NCI-H82 (cell line): Measurements from ENCODE around the gene ANKRD28.
A peak's percentile ranks its signal among the peaks of the same experiment; 100 is the strongest.
"Not testable (repeated sequence)": the region's sequence is repeated elsewhere in the genome, so short reads cannot be mapped to it uniquely, and the experiment has no call there.

Source experiments
- DNase-seq: peaks from one replicate; lab custom pipeline; 2025; lab: John Stamatoyannopoulos, UW

ANKRD28 gene

DNA sequence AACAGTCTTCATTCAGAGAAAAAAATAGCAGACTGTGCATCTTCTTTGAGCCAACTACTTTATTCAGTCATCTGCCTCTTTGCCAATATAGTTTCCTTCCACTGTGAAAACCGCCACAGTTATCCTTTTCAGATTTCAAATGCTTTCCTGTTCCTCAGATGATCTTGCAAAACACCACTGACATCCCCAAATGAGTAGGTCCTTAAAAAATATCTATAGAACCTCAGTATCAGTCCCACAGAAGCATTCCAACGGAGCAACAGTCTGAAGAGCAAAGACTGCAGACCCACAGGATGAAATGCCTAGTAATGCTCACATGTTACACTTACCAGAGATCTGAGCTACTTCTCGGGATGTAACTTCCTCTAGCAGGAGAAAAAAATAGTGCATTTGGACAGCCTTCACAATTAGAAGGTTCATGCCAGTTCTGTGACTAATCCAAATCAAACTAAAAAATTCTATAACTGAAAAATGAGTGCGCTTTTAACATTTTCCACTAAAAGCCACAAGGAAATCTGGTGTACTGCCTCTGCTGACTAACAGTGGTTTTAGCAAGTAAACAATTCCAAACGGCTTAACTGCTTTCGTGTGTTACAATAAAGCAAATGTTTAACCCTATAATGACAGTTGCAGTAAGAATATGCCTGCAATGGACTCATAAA is at the start of gene ANKRD28:
Gene ANKRD28, minus strand, starts transcription at position 338 of the 662 bp plus-strand sequence. CDS start 1,458 bp downstream, outside the sequence.
- peak; percentile 65 for DNase-seq

DNA sequence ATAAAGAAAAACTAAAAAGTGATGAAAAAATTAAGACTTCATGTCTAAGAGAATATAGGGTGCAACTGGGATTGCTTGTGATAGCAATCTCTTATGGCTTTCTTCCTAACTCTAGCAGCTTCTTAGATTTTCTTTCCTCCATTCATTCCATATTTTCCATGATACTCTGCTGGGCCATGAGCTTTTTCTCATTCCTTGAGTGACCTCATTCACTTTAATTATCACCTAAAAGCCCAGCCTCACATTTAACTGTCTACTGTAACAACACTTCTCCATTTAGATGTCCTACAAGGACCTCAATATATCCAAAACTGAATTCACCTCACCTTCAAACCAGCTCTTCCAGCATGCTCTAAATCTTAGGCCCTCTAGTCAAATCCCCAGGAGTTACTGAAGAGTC is 49.5 kb upstream of the ANKRD28 start:
- no peak for DNase-seq

DNA sequence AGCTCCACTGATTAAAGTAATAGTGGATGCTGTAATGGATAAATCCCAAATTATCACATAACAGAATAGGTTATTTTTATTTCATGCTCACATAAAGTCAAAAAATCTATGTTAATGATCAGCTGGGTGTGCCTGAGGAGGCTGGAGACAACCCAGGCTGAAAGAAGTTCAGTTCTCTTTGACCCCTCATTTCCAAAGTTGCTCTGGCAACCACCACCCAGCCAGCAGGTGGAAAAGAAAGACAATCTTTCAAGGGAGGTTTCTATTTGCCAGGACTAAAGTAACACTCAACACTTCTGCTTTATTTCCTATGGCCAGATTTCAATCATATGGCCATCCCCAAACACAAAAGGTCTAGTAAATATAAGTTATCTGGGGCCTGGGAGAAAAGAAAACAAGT is 48.8 kb upstream of the ANKRD28 start:
- DNase-seq: no peak

DNA sequence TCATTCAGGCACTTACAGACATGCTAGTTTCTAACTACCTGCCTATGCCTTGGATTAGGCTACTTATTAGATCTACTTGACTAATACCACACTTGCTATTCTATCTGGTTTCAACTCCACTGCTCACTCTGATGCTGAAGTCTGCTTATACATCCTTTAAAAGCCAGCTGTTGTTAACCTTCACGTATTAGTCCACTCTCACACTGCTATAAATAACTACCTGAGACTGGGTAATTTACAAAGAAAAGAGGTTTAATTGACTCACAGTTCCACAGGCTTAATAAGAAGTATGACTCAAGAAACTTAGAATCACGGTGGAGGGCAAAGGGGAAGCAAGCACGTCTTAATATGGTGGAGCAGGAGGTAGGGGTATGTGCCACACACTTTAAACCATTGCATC is 47.7 kb upstream of the ANKRD28 start:
- peak; percentile 70 for DNase-seq

DNA sequence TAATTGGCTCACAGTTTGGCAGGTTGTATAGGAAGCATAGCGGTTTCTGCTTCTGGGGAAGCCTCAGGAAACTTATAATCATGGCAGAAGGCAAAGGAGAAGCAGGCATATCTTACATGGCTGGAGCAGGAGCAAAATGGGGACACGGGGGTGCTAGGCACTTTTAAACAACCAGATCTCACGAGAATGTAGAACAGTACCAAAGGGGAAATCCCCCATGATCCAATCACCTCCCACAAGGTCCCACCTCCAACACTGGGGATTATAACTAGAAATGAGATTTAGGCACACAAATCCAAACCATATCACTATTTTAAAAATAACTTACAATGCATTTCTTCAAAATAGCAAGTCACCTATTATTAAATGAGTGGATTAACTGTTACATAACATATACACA is 47.1 kb upstream of the ANKRD28 start:
- peak; percentile 18 for DNase-seq

DNA sequence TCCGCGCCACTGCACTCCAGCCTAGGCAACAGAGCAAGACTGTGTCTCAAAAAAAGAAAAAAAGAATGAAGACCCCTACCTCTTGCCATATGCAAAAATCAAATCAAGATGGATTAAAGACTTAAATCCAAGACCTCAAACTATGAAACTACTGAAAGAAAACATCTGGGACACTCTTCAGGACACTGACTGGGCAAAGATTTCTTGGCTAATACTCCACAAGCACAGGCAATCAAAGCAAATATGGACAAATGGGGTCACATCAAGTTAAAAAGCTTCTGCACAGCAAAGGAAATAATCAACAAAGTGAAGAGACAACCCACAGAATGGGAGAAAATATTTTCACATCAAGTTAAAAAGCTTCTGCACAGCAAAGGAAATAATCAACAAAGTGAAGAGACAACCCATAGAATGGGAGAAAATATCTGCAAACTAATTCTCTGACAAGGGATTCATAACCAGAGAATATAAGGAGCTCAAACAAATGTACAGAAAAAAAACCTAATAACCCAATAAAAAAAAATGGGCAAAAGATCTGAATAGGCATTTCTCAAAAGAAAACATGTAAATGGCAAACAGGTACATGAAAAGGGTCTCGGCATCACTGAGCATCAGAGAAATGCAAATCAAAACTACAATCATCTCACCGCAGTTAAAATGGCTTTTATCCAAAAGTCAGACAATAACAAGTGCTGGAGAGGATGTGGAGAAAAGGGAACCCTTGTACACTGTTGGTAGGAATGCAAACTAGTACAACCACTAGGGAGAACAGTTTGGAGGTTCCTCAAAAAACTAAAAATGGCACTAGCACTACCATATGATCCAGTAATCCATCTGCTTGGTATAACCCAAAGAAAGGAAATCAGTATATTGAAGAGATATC is 43.6 kb upstream of the ANKRD28 start:
- not testable (repeated sequence) for DNase-seq

DNA sequence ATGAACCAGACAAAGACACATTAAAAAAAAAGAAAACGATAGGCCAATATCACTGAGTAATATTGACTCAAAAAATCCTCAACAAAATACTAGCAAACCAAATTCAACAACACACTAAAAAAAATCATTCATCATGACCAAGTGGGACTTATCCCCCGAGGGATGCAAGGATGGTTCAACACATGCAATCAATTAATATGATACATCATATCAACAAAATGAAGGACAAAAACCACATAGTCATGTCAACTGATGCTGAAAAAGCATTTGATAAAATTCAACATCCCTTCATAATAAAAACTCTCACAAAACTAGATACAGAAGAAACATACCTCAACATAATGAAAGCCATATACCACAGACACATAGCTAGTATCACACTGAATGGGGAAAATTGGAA is 41.8 kb upstream of the ANKRD28 start:
- DNase-seq: no peak

DNA sequence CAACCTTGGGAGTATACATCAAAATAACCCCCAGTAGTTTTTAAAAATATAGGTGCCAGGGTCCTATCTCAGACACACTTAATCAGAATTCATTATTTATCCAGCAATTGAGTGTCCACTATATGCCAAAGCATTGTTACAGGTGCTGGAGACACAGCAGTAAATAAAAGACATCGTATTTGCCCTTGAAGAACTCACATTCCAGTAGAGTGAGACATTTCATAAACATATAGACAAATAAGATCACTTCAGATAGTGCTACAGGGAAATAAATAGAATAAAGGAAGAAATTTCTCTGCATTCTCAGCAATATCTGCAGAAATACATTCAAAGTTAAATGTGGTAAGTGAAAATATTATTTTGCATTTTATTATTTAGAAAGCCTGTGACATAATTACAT is 34.1 kb upstream of the ANKRD28 start:
- DNase-seq: no peak

DNA sequence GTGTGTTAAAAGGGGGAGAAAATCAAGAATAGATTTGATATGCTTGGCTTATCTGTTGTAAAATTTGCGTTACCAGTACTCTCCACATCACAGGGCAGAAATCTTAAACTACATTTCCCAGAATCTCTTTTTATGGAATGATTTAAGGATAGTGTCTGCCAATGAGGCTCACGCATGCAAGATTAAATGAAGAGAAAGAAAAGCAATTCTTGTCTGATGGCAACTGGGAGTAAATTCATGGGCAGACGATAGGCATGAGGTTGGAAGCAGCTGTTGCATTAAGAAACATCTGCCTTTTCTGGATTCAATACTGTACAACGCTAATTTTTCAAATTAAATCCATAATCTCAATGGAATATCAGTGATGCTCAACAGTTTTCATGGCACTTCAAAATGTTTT is 27.2 kb upstream of the ANKRD28 start:
- no peak for DNase-seq

DNA sequence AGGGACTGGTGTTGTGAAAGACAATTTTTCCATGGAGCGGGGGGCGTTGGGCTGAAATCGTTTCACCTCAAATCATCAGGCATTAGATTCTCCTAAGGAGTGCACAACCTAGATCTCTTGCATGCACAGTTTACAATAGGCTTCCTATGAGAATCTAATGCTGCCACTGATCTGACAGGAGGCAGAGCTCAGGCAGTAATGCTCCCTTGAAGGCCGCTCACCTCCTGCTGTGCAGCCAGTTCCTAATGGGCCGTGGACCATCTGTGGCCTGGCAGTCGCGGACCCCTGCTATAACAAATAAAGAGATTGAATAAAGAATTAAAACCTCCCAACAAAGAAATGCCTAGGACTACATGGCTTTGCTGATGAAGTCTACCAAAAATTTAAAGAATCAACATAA is 25.3 kb upstream of the ANKRD28 start:
- DNase-seq: no peak

DNA sequence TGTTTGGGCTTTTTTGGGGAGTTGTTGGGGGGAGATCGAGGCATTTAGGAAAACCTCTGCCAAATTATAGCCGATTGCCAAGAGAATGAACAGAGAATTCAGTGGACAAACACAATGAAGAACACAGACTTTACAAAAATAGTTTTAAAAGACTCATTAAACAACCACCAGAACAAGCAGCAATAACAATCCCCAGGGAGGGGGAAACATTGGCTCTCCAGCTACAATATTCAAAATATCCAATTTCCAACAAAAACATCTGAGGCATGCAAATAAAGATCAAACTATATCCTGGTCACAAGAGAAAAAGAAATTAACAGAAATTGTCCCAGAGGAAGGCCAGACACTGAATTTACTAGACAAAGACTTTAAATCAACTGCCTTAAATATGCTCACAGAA is 24.5 kb upstream of the ANKRD28 start:
- no peak for DNase-seq

DNA sequence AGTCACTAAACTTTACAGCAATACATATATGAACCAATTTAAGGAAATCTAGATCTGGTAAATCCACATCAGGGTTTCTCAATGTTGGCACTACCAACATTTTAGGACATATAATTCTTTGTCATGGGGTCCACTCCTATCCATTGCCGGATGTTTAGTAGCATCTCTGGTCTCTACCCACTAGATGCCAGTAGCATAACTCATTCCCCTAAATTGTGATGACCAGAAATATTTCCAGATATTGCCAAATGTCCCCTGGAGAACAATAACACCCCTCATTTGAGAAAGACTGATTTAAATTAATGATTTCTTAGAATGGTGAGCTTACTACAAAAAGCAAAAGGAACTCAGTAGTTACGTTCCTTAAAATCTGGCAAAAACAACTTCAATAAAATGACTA is 23.1 kb upstream of the ANKRD28 start:
- DNase-seq: no peak

DNA sequence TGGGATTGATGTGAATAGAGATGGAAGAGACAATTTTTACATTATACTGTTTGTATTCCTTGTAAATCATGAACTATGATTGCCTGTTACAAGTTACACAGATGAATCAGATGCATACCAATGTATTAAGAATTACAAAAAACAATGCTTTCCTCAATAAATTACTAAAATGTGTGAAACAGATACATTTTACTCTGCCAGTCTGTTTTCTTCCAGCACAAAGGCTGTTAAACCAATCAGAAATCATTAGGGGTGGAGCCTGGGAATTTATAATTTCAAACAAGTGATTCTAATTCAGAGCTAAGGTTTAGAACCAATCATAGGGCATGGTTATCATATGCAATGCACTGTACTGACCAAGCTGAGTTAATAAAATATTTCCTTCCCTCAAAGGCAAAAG is 21.8 kb upstream of the ANKRD28 start:
- no peak for DNase-seq

DNA sequence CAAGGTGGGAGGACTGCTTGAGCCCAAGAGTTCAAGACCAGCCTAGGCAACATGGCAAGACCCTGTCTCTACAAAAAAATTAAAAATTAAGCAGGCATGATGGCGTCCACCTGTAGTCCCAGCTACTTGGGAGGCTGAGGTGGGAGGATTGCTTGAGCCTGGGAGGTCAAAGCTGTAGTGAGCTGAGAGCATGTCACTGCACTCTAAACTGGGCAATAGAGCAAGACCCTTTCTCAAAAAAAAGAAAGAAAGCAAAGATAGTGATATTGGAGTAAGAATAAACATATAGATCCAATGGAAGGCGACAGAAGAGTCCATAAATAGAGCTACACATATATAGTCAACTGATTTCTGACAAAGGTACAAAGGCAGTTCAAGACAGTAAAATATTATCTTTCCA is 21.3 kb upstream of the ANKRD28 start:
- no peak for DNase-seq

DNA sequence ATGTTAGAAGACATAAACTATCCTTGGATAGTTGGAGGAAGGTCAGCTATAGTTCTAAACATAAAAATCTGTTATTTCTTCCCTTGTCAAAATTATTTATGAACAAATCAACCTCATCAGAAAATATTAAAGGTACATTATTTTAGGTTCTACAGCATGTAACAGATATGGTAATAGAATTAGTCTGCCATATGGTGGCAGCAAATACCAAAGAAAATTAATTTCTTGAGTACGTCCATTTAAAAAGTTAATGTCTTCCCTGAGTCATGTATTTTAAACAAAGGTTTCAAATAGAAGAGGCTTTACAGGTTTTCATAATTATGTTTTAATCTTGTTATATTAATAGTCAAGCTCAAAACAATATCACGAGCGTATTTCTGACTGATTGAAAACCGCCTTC is 17.9 kb upstream of the ANKRD28 start:
- DNase-seq: peak; percentile 31

DNA sequence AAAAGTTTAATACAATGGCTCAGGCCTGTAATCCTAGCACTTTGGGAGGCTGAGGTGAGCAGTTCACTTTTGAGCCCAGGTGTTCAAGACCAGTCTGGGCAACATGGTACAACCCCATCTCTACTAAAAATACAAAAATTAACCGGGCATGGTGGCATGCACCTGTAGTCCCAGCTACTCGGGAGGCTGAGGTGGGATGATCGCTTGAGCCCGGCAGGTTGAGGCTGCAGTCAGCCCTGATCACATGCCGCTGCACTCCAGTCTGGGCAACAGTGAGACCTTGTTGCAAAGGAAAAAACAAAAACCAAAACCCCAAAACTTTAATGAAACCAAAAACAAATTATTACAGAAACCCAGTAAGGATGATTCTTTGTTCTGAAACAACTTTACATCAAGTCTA is 15.3 kb upstream of the ANKRD28 start:
- DNase-seq: not testable (repeated sequence)

DNA sequence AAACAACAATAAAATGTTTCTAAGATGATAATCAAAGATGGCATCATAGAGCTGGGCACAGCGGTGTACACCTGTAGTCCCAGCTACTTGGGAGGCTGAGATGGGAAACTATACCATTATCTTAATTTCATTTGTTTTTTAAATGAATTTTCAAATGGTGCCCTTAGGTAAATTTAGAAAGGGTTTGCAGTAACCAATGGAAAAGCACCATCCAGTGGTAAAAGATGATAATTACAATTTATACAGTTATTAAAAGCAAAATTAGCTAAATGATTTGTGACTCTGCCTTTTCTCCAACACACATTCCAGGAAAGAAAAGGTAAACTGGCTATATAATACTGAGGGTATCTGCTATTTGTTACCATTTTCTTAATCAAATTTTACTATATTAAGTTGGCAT is 14.4 kb upstream of the ANKRD28 start:
- DNase-seq: no peak

DNA sequence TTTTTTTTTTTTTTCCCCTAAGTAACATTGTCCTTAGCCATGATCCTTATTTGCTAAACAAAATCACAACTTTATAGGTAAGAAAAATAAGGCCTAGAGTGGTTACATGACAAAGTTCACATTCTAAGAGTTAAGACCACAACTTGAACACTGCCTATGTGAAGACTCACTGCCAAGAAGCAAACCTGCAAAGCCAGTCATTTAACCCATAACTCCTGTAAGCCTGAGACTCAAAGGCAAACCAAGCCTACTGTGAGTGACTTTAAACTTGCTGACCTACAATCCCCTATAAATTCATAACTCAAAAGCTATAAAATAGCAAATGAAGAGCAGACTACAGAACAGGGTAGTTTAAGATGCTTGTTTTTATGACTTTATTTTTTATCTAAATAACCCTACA is 12.9 kb upstream of the ANKRD28 start:
- no peak for DNase-seq

DNA sequence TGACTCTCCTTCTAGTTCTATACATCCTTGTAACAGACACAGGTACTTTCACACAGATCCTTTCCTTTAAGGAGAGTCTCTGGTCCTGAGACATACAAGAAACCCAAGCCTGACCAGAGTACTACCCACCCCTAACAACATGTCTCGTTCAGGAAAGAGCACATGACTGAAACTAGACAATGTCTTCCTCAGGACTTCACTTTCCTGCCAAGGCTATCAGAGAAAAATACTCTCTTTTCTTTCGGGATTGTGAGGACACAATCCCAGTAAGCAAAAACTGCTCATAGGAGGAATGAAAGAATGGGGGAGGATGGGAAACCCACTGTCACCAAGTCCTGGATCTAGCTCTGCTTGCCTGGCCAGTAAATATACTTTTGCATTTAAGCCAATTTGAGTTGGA is 11.5 kb upstream of the ANKRD28 start:
- no peak for DNase-seq

DNA sequence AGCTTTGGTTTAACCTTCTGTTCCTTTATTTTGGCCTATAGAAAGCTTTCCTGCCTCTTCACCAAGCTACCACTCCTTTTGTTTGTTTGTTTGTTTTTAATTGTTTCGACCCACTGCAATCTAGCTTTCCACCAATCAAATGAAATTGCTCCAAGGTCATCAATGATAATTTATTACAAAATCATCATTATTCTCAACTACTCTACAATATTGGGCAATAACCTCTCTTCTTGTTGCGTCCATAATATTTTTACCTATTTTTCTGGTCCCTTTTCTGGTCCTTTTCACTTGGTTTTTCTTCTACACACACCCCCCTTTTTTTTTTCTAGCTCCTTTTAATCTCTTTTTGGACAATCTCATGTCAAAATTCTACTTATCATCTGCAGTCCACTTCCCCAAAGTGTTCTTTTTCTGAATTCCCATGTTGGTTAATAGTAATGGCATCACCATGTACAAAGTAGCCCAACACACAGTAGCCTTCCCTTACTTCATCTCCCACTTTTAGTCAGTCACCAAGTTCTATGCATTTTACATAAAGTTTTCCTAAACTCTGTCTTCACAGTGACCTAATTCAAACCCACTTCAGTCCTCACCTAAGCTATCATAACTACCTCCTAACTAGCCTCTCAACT is 11.0 kb upstream of the ANKRD28 start:
- DNase-seq: no peak

DNA sequence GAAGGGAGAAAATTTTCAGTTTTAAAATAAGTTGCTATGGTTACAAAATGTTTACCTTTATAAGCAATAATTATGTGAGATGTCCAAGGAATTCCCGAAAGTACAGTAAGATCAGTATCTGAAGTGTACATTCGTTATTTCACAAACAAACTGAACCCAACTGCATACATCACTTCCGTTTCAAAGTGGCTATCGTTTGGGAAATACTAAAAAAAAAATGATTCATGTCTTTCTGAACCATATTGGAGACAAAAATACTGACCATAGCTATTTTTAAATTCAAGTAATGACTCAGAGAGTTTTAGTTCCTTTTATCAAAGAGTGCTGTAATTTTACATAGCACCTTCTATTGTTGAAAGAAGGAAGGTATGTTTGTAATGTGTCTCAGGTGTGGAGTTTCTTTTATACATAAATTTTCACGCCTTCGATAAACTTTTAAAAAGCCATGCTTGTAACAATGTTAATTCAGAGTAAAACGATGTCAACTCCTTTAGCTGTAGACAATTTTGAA is 8.0 kb upstream of the ANKRD28 start:
- no peak for DNase-seq

DNA sequence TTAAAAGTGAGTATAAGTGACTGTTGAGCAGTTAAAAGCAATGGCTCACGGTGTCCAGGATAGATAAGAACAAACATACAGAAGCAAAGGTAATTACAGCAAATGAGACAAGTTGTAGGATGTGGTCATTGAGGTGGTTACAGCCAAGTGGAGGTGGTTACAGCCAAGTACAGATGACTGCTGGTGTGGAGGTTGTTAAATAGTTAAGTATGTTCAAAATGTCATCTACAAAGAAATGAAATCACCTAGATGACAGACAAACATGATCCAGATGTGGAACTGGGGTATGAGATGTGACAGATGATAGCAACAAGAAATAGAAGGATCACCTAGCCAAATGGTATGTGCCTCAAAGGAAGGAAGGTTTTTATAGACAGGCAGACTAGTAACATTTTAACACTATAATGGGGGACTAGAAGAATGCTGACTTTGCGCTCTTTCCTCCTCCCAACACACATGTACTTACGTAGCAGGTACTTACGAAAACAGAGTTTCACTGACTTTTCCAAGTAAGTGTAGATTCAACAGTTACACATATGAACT is 6.8 kb upstream of the ANKRD28 start:
- DNase-seq: no peak

DNA sequence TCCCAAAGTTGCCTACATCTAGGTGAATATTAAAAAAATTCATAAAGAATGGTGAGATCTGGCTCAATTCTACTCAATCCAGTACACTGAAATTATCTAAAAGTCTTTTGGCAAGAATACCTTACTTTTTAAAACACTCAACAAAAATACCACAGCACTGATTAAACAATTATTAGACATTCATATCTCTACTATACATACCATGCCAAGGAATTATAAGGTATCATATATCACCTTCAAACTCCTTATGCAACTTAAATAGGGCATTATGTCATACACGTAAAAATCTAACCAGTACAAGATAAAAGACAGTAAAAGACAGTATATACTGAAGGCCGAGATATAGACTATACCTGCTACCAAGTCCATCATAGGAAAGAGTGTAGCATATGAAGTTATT is 6.1 kb upstream of the ANKRD28 start:
- DNase-seq: no peak
